Left lung (tissue), 10 donors: ENCODE measurements around the gene NMRK1. TPM values are rescaled to one million over a fixed set of nuclear protein-coding genes. Genes with fewer than 3 reads are reported as not detected.
A peak's percentile ranks its signal among the peaks of the same experiment; 100 is the strongest.

ENCODE experiments used
- ATAC-seq: fragments of 200-7000 bp; cut with Tn5 transposase; one replicate; pipeline ENCODE4 v1.9.1; 2020; ENCODE audit warnings: moderate library complexity
- DNase-seq, 4 donors: peaks; one replicate each; pipeline ENCODE4 v3.0.0-alpha.2; 2013 to 2020
- H3K27ac ChIP-seq, 2 donors: fragments of 200-600 bp; sonication (generic) in 1 of 2; one replicate each; pipeline versions ENCODE4 v1.5.0 to v1.8.0; 2020 to 2021
- H3K27me3 ChIP-seq, 2 donors: fragments of 200-600 bp; sonication (generic) in 1 of 2; one replicate each; pipeline versions ENCODE4 v1.5.0 to v1.8.0; 2020 to 2021
- H3K36me3 ChIP-seq, 2 donors: fragments of 200-600 bp; sonication (generic) in 1 of 2; one replicate each; pipeline versions ENCODE4 v1.5.0 to v1.8.0; 2020 to 2021
- H3K4me1 ChIP-seq, 2 donors: fragments of 200-600 bp; one replicate each; pipeline ENCODE4 v1.8.0; 2021
- H3K4me3 ChIP-seq, 2 donors: fragments of 200-600 bp; sonication (generic) in 1 of 2; one replicate each; pipeline versions ENCODE4 v1.5.0 to v1.8.0; 2020 to 2021; ENCODE audit warnings: mild to moderate bottlenecking in 1 of 2
- H3K9me3 ChIP-seq, 2 donors: fragments of 200-600 bp; sonication (generic) in 1 of 2; one replicate each; pipeline versions ENCODE4 v1.5.0 to v1.8.0; 2020 to 2021
- CTCF ChIP-seq, 2 donors: fragments of 200-600 bp; sonication (generic) in 1 of 2; IDR thresholded peaks; one replicate each; pipeline versions ENCODE4 v1.5.0 to v1.8.0; 2021; ENCODE audit warnings: antibody characterized with exemption in 2 of 2
- intact Hi-C, 2 donors: fragments of 100-400 bp; cut with DNase I; formaldehyde crosslinking; loops; one replicate each; pipeline versions ENCODE4 v1.11.2 to v1.14.2; 2022
- polyA plus RNA-seq, 6 donors: library from polyadenylated mRNA; unstranded; fragments of 120-200 nt; gene quantifications; one replicate each; pipeline ENCODE4 v1.2.1, GENCODE V29; 2013; ENCODE audit not compliant: insufficient read length in 6 of 6
- total RNA-seq, 2 donors: library from RNA; stranded (reverse); fragmentation: NEBNext Ultra II Directional; extraction: Animal tissue kit (Norgen Biotek cat#: 25700); gene quantifications; one replicate each; pipeline ENCODE4 v1.2.1, GENCODE V29; 2021
- donor health status: DM: no; HTN: yes; CAD: no.
- donor health status: DM: no; HTN: no; CAD: no.

Gene NMRK1
- total and polyA plus RNA-seq, 8 donors, result 26.0 to 60.1 (median 37.2) TPM

- H3K9me3 ChIP-seq, result no peaks in the 10 kb centered on the region
- DNase-seq, result no peak
These were observed 23.2 kb upstream of the NMRK1 start for GRCh38 chr9:75111019-75111622.

GRCh38 chr9:75109210-75109839 is 21.4 kb upstream of the NMRK1 start:
- H3K4me1 ChIP-seq, result peaks cover 12 to 93% of the 10 kb centered on the region in 2 donors
- no peak for TF ChIP-seq CTCF (IDR thresholded peaks at IDR 0.05)
- H3K27me3 ChIP-seq, result no peaks in the 10 kb centered on the region
- H3K4me3 ChIP-seq, result no peak overlapping the region
- peak overlapping the region; percentile 1 to 80 for H3K27ac ChIP-seq
- DNase-seq (no peak), ATAC-seq (no peak)
- no peaks in the 10 kb centered on the region for H3K9me3 ChIP-seq
- intact Hi-C loops, result no loop called here
- H3K36me3 ChIP-seq, result no peaks in the 10 kb centered on the region

More at GRCh38 chr9:75111019-75111622, 23.2 kb upstream of the NMRK1 start:
- intact Hi-C loops, result no loop called here
- H3K27me3 ChIP-seq, result no peaks in the 10 kb centered on the region
- H3K4me3 ChIP-seq, result no peak overlapping the region
- H3K36me3 ChIP-seq, result no peaks in the 10 kb centered on the region
- peak overlapping the region in 1 of 2 donors; percentile 80 for H3K27ac ChIP-seq
- peaks cover 12 to 85% of the 10 kb centered on the region in 2 donors for H3K4me1 ChIP-seq
- ATAC-seq, result peak; percentile 87
- TF ChIP-seq CTCF (IDR thresholded peaks at IDR 0.05), result no peak

- intact Hi-C loops, result no loop called here
- Histone ChIP-seq H3K36me3 (no peaks in the 10 kb centered on the region), H3K27ac (peak overlapping the region; percentile 1 to 80), H3K9me3 (no peaks in the 10 kb centered on the region), H3K4me3 (no peak overlapping the region), H3K27me3 (no peaks in the 10 kb centered on the region), H3K4me1 (peaks cover 12 to 100% of the 10 kb centered on the region in 2 donors)
- ATAC-seq (peak; percentile 16), DNase-seq (peak in 3 of 4 donors; percentile 56 to 86 (median 63))
- no peak for TF ChIP-seq CTCF (IDR thresholded peaks at IDR 0.05)
These were observed 20.6 kb upstream of the NMRK1 start for GRCh38 chr9:75108571-75108970.

- H3K27me3 ChIP-seq, result no peaks in the 10 kb centered on the region
- peaks cover 0 to 97% of the 10 kb centered on the region in 2 donors for H3K4me1 ChIP-seq
- no peaks in the 10 kb centered on the region for H3K9me3 ChIP-seq
- no peak overlapping the region for H3K4me3 ChIP-seq
- no peak for TF ChIP-seq CTCF (IDR thresholded peaks at IDR 0.05)
- H3K27ac ChIP-seq, result peak overlapping the region; percentile 45 to 80
- H3K36me3 ChIP-seq, result no peaks in the 10 kb centered on the region
- intact Hi-C loops, result no loop called here
- ATAC-seq (peak; percentile 46), DNase-seq (peak in 2 of 4 donors; percentile 90 to 94)
These were observed 18.9 kb upstream of the NMRK1 start for GRCh38 chr9:75106857-75107256.

- no peak for TF ChIP-seq CTCF (IDR thresholded peaks at IDR 0.05)
- ATAC-seq (no peak), DNase-seq (peak in 2 of 4 donors; percentile 76 to 80)
- H3K36me3 ChIP-seq, result no peaks in the 10 kb centered on the region
- H3K27me3 ChIP-seq, result no peaks in the 10 kb centered on the region
- H3K9me3 ChIP-seq, result no peaks in the 10 kb centered on the region
- peak overlapping the region; percentile 24 to 80 for H3K27ac ChIP-seq
- H3K4me1 ChIP-seq, result peaks cover 3 to 96% of the 10 kb centered on the region in 2 donors
- H3K4me3 ChIP-seq, result no peak overlapping the region
- intact Hi-C loops, result no loop called here
These were observed 17.9 kb upstream of the NMRK1 start for GRCh38 chr9:75105841-75106240.
